Thyroid gland (tissue), 4 donors: Measurements from ENCODE around the gene LRP2BP. TPM values are rescaled to one million over a fixed set of nuclear protein-coding genes. Genes with fewer than 3 reads are reported as not detected.
A peak's percentile ranks its signal among the peaks of the same experiment; 100 is the strongest.

Experiments used
- DNase-seq, 2 donors: peaks; one replicate each; pipeline ENCODE4 v3.0.0-alpha.2; 2019
- H3K27ac ChIP-seq, 3 donors: fragments of 200-600 bp; sonication (generic); 1 replicate in 2 of 3; 2 replicates in 1 of 3; pipeline ENCODE4 v1.5.1; 2016 to 2019; ENCODE audit warnings: mild to moderate bottlenecking in 1 of 3, moderate library complexity in 1 of 3
- H3K27me3 ChIP-seq: fragments of 200-600 bp; sonication (generic); one replicate; pipeline ENCODE4 v1.5.1; 2019
- H3K36me3 ChIP-seq, 2 donors: fragments of 200-600 bp; sonication (generic); one replicate each; pipeline ENCODE4 v1.5.1; 2016 to 2019
- H3K4me1 ChIP-seq, 2 donors: fragments of 200-600 bp; sonication (generic); one replicate each; pipeline ENCODE4 v1.5.1; 2017 to 2019
- H3K4me3 ChIP-seq, 3 donors: fragments of 200-600 bp; sonication (generic); replicated peaks in 1 of 3; 1 replicate in 2 of 3; 2 replicates in 1 of 3; pipeline ENCODE4 v1.5.1; 2016; ENCODE audit warnings: mild to moderate bottlenecking in 1 of 3
- H3K9me3 ChIP-seq: fragments of 200-600 bp; sonication (generic); one replicate; pipeline ENCODE4 v1.5.1; 2017
- POLR2A ChIP-seq, 2 donors: fragments of 450-650 bp; IDR thresholded peaks; one replicate each; pipeline ENCODE4 v1.6.1; 2017; ENCODE audit warnings: antibody characterized with exemption in 2 of 2, mild to moderate bottlenecking in 2 of 2, moderate library complexity in 1 of 2
- WGBS, 2 donors: methylation state at CpG; one replicate each; pipeline ENCODE4 v1.1.5; 2017; 5-methylcytosine and 5-hydroxymethylcytosine counted together
- intact Hi-C: fragments of 100-400 bp; cut with DNase I; formaldehyde crosslinking; loops from one replicate; pipeline ENCODE4 v1.15.1; 2023
- total RNA-seq, 4 donors: library from RNA; depleted of rRNA; stranded (reverse); fragments of >200 nt; gene quantifications; one replicate each; pipeline ENCODE4 v1.2.3, GENCODE V29; 2016
- TF ChIP-seq, protein P1 (sequence below), 6 experiments: fragments of 200-600 bp in 3 of 6; fragments of 450-650 bp in 3 of 6; sonication (generic) in 3 of 6; IDR thresholded peaks; one replicate each; pipeline ENCODE4 v1.5.1; 2016 to 2019; ENCODE audit warnings: antibody characterized with exemption in 6 of 6, mild to moderate bottlenecking in 2 of 6, inconsistent platforms in 1 of 6, moderate library complexity in 1 of 6

Gene LRP2BP
- total RNA-seq, 4 donors from 2014 or later: 1.4 to 3.1 (median 2.3) TPM

DNA sequence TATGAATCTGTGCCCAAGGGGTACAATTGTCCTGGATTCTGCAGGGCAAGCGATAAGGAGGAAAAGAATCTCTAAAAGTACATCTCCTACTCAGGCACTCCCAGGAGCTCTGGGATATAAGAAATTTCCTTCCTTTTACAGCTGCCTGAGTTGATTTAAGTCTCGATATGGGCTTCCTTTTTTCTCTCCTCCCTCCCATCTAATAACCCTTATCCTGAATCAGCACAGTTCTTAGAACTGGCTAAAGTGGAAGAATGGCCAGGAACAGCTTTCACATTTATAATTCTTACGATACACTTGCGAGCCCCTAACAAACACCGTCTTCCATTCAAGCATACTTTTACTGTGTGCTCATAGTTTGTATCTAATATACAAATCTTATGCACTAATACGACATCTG is 21.2 kb downstream of the LRP2BP start:
- H3K36me3 ChIP-seq: peaks cover 0 to 4% of the 10 kb centered on the region in 2 donors
- no peaks in the 10 kb centered on the region for H3K9me3 ChIP-seq
- no peak overlapping the region for H3K4me3 ChIP-seq
- H3K27me3 ChIP-seq: no peaks in the 10 kb centered on the region
- 78 to 82% methylated on average over 6 of the region's 6 CpGs for WGBS, 2 donors
- peak overlapping the region in 1 of 3 donors; percentile 12 for H3K27ac ChIP-seq
- TF ChIP-seq POLR2A (IDR thresholded peaks at IDR 0.05): no peak
- TF ChIP-seq, protein P1, sequence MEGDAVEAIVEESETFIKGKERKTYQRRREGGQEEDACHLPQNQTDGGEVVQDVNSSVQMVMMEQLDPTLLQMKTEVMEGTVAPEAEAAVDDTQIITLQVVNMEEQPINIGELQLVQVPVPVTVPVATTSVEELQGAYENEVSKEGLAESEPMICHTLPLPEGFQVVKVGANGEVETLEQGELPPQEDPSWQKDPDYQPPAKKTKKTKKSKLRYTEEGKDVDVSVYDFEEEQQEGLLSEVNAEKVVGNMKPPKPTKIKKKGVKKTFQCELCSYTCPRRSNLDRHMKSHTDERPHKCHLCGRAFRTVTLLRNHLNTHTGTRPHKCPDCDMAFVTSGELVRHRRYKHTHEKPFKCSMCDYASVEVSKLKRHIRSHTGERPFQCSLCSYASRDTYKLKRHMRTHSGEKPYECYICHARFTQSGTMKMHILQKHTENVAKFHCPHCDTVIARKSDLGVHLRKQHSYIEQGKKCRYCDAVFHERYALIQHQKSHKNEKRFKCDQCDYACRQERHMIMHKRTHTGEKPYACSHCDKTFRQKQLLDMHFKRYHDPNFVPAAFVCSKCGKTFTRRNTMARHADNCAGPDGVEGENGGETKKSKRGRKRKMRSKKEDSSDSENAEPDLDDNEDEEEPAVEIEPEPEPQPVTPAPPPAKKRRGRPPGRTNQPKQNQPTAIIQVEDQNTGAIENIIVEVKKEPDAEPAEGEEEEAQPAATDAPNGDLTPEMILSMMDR (IDR thresholded peaks at IDR 0.05): no peak
- intact Hi-C loops: no loop called here
- DNase-seq: no peak
- peaks cover 0 to 9% of the 10 kb centered on the region in 2 donors for H3K4me1 ChIP-seq

- no peak for TF ChIP-seq POLR2A (IDR thresholded peaks at IDR 0.05)
- TF ChIP-seq, protein P1 (IDR thresholded peaks at IDR 0.05): no peak
- peak overlapping the region in 1 of 3 donors; percentile 12 for H3K27ac ChIP-seq
- no peaks in the 10 kb centered on the region for H3K9me3 ChIP-seq
- H3K36me3 ChIP-seq: peaks cover 0 to 4% of the 10 kb centered on the region in 2 donors
- no peak overlapping the region for H3K4me3 ChIP-seq
- WGBS, 2 donors: 89 to 92% methylated on average over 7 of the region's 7 CpGs
- H3K27me3 ChIP-seq: no peaks in the 10 kb centered on the region
- intact Hi-C loops: no loop called here
- H3K4me1 ChIP-seq: peaks cover 0 to 9% of the 10 kb centered on the region in 2 donors
- DNase-seq: no peak
Observed at GRCh38 chr4:185374027-185374426, 21.7 kb downstream of the LRP2BP start.

DNA sequence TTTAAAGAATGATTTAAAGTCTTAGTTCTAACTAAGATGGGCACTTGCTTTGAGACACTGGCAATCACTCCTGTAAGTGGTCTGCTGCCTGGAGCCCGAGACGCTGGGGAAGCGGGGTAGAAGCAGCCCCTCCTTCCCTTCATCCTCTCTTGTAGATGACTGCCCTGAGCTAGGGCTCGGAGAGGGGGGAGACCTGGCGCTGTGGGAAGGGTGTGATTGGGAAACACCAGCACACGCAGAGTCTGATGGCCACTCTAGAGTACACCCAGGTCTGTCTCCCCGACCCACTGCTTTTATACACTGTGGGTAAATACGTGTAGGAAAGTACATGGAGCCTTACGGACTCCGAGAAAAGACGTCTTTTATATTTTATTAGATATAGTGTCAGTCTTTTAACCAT is 24.0 kb downstream of the LRP2BP start:
- Histone ChIP-seq H3K4me1 (peaks cover 0 to 9% of the 10 kb centered on the region in 2 donors), H3K27ac (no peak overlapping the region), H3K9me3 (no peaks in the 10 kb centered on the region), H3K36me3 (peaks cover 0 to 4% of the 10 kb centered on the region in 2 donors), H3K4me3 (no peak overlapping the region), H3K27me3 (no peaks in the 10 kb centered on the region)
- intact Hi-C loops: no loop called here
- TF ChIP-seq, protein P1 (IDR thresholded peaks at IDR 0.05): no peak
- TF ChIP-seq POLR2A (IDR thresholded peaks at IDR 0.05): no peak
- WGBS, 2 donors: 94 to 95% methylated on average over 11 of the region's 11 CpGs
- DNase-seq: no peak

DNA sequence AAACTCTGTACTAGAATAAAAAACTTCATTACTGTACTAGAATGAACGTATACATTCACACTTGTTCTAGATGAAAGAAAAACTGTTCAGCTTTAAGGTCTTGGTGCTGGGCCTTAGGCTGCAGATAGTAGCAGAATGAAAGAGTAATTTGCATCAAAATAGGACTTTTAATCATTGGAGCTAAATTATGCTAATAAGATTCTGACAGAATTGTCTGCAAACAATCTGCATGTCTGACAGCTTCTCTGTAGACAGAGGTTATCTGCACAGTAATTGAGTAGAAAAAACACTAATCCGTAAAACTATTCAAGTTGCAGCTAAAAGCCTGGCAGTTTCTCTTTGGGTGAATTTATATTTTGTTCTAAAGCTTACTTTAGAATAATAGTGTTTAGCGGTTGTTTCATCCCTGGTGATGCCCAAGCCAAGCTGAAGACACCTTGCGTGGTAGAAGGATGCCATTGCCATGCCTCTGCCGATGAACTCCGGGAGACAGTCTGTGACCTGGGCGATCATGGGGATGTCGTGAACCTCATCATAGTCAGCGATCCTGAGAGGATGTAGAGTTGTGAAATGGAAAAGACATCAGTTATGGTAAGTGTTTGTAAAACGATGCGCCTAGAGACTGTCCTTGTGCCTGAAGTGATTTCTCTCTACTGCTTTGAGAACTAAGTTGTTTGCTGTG is 25.3 kb downstream of the LRP2BP start:
- no peaks in the 10 kb centered on the region for H3K9me3 ChIP-seq
- intact Hi-C loops: no loop called here
- H3K27me3 ChIP-seq: no peaks in the 10 kb centered on the region
- no peak for TF ChIP-seq POLR2A (IDR thresholded peaks at IDR 0.05)
- TF ChIP-seq, protein P1 (IDR thresholded peaks at IDR 0.05): no peak
- 96 to 97% methylated on average over 11 of the region's 11 CpGs for WGBS, 2 donors
- no peak overlapping the region for H3K4me3 ChIP-seq
- peaks cover 0 to 4% of the 10 kb centered on the region in 2 donors for H3K36me3 ChIP-seq
- no peak overlapping the region for H3K27ac ChIP-seq
- no peak for DNase-seq
- H3K4me1 ChIP-seq: peaks cover 0 to 9% of the 10 kb centered on the region in 2 donors

GRCh38 chr4:185369731-185370130 is 26.0 kb downstream of the LRP2BP start:
- WGBS, 2 donors: 72 to 80% methylated on average over 3 of the region's 3 CpGs
- H3K4me3 ChIP-seq: no peak overlapping the region
- H3K9me3 ChIP-seq: no peaks in the 10 kb centered on the region
- peaks cover 0 to 4% of the 10 kb centered on the region in 2 donors for H3K36me3 ChIP-seq
- no peak for DNase-seq
- TF ChIP-seq POLR2A (IDR thresholded peaks at IDR 0.05): no peak
- TF ChIP-seq, protein P1 (IDR thresholded peaks at IDR 0.05): no peak
- peaks cover 0 to 5% of the 10 kb centered on the region in 2 donors for H3K4me1 ChIP-seq
- H3K27me3 ChIP-seq: no peaks in the 10 kb centered on the region
- H3K27ac ChIP-seq: no peak overlapping the region
- intact Hi-C loops: no loop called here
